C4-2B (cell line): ENCODE measurements around the gene NT5DC4.

ENCODE experiments used
- ZFX ChIP-seq: fragments of 450-650 bp; IDR thresholded peaks from 2 replicates; pipeline ENCODE4 v1.6.1; 2017
- TF ChIP-seq, protein P1 (sequence below): fragments of 450-650 bp; conservative IDR thresholded peaks from 2 replicates; pipeline ENCODE4 v1.5.1; 2017; ENCODE audit warnings: mild to moderate bottlenecking

DNA sequence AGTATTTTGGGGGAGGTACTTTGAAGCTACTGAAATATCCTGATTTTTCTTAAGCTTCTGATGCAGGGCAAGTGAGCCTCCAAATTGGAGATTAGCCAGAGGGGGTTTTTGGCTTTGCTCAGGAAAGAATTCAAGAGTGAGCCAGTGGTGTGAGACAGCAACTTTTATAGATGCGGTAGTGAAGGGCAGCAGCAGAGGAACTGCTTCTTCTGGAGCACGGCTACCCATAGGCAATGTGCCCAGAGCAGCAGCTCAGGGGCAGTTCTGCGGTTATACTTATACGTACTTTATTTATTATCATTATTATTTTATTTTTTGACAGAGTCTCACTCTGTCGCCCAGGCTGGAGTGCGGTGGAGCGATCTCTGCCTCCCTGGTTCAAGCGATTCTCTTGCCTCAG is 19.8 kb upstream of the NT5DC4 start:
- TF ChIP-seq, protein P1, sequence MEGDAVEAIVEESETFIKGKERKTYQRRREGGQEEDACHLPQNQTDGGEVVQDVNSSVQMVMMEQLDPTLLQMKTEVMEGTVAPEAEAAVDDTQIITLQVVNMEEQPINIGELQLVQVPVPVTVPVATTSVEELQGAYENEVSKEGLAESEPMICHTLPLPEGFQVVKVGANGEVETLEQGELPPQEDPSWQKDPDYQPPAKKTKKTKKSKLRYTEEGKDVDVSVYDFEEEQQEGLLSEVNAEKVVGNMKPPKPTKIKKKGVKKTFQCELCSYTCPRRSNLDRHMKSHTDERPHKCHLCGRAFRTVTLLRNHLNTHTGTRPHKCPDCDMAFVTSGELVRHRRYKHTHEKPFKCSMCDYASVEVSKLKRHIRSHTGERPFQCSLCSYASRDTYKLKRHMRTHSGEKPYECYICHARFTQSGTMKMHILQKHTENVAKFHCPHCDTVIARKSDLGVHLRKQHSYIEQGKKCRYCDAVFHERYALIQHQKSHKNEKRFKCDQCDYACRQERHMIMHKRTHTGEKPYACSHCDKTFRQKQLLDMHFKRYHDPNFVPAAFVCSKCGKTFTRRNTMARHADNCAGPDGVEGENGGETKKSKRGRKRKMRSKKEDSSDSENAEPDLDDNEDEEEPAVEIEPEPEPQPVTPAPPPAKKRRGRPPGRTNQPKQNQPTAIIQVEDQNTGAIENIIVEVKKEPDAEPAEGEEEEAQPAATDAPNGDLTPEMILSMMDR = no peak
- TF ChIP-seq ZFX = no peak
